Measurements from ENCODE around the gene PRR7.

PRR7 gene

DNA sequence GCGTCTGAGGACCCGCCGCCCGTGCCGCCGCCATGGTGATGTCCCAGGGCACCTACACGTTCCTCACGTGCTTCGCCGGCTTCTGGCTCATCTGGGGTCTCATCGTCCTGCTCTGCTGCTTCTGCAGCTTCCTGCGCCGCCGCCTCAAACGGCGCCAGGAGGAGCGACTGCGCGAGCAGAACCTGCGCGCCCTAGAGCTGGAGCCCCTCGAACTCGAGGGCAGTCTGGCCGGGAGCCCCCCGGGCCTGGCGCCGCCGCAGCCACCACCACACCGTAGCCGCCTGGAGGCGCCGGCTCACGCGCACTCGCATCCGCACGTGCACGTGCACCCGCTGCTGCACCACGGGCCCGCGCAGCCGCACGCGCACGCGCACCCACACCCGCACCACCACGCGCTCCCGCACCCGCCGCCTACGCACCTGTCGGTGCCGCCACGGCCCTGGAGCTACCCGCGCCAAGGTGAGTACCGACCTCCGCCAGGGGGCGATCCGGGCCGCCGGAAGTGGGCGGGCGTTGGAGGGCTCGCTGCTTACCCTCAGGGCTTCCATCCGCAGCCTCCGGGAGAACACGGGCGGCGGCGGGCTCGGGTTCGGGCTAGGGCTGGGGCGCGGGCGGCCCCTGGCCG lies 8.5 kb downstream of the PRR7 start (continued):
- TF ChIP-seq, protein P1, sequence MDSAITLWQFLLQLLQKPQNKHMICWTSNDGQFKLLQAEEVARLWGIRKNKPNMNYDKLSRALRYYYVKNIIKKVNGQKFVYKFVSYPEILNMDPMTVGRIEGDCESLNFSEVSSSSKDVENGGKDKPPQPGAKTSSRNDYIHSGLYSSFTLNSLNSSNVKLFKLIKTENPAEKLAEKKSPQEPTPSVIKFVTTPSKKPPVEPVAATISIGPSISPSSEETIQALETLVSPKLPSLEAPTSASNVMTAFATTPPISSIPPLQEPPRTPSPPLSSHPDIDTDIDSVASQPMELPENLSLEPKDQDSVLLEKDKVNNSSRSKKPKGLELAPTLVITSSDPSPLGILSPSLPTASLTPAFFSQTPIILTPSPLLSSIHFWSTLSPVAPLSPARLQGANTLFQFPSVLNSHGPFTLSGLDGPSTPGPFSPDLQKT (IDR thresholded peaks at IDR 0.05; ENCODE audit: borderline replicate concordance, low read depth, low read length) = peak; percentile 82; the same call in 1 of the 2 replicates
- TF ChIP-seq ZNF513 (tag by site-specific recombination; IDR thresholded peaks at IDR 0.05) = no peak
- no peak for TF ChIP-seq ZNF704 (tag by site-specific recombination; IDR thresholded peaks at IDR 0.05)
- TF ChIP-seq ZNF768 (tag by site-specific recombination; IDR thresholded peaks at IDR 0.05) = no peak
- TF ChIP-seq ZNF660 (tag by site-specific recombination; IDR thresholded peaks at IDR 0.05) = peak; percentile 87
- TF ChIP-seq ZNF785 (tag by site-specific recombination; IDR thresholded peaks at IDR 0.05) = peak; percentile 69
- TF ChIP-seq ZNF654 (tag by site-specific recombination; IDR thresholded peaks at IDR 0.05; ENCODE audit: low read depth) = no peak
- TF ChIP-seq INSM2 (tag by site-specific recombination; IDR thresholded peaks at IDR 0.05) = no peak
- TF ChIP-seq ZNF341 (tag by site-specific recombination; IDR thresholded peaks at IDR 0.05; ENCODE audit: low read depth) = no peak
- no peak for TF ChIP-seq ZNF529 (tag by site-specific recombination; IDR thresholded peaks at IDR 0.05; ENCODE audit: insufficient replicate concordance)
- TF ChIP-seq GLIS2 (tag by site-specific recombination; IDR thresholded peaks at IDR 0.05) = no peak; the same call in none of the 2 replicates
- TF ChIP-seq ZNF121 (tag by site-specific recombination; IDR thresholded peaks at IDR 0.05) = no peak
- peak; percentile 99 for TF ChIP-seq ZBTB8A (tag by site-specific recombination; IDR thresholded peaks at IDR 0.05)
- no peak for TF ChIP-seq ZNF112 (tag by site-specific recombination; IDR thresholded peaks at IDR 0.05)
- peak; percentile 18; the same call in 1 of the 2 replicates for TF ChIP-seq ZNF692 (tag by site-specific recombination; IDR thresholded peaks at IDR 0.05)
- no peak for TF ChIP-seq ZBTB21 (tag by site-specific recombination; IDR thresholded peaks at IDR 0.05)
- TF ChIP-seq ZNF791 (tag by site-specific recombination; IDR thresholded peaks at IDR 0.05) = no peak
- TF ChIP-seq ZNF610 (tag by site-specific recombination; IDR thresholded peaks at IDR 0.05; ENCODE audit: borderline replicate concordance) = no peak
- TF ChIP-seq PRDM1 (tag by site-specific recombination; IDR thresholded peaks at IDR 0.05) = no peak
- TF ChIP-seq ZNF843 (tag by site-specific recombination; IDR thresholded peaks at IDR 0.05) = no peak
- peak; percentile 42; the same call in 1 of the 2 replicates for TF ChIP-seq GLIS1 (tag by site-specific recombination; IDR thresholded peaks at IDR 0.05)
